Thyroid gland (tissue), 4 donors: ENCODE data around the gene MUC20. TPM values are rescaled to one million over a fixed set of nuclear protein-coding genes. Genes with fewer than 3 reads are reported as not detected.
"Not testable (repeated sequence)": the region's sequence is repeated elsewhere in the genome, so short reads cannot be mapped to it uniquely, and the experiment has no call there.

ENCODE experiments used
- DNase-seq, 2 donors: peaks; one replicate each; pipeline ENCODE4 v3.0.0-alpha.2; 2019
- H3K27ac ChIP-seq, 3 donors: fragments of 200-600 bp; sonication (generic); 1 replicate in 2 of 3; 2 replicates in 1 of 3; pipeline ENCODE4 v1.5.1; 2016 to 2019; ENCODE audit warnings: mild to moderate bottlenecking in 1 of 3, moderate library complexity in 1 of 3
- H3K27me3 ChIP-seq: fragments of 200-600 bp; sonication (generic); one replicate; pipeline ENCODE4 v1.5.1; 2019
- H3K36me3 ChIP-seq, 2 donors: fragments of 200-600 bp; sonication (generic); one replicate each; pipeline ENCODE4 v1.5.1; 2016 to 2019
- H3K4me1 ChIP-seq, 2 donors: fragments of 200-600 bp; sonication (generic); one replicate each; pipeline ENCODE4 v1.5.1; 2017 to 2019
- H3K4me3 ChIP-seq, 3 donors: fragments of 200-600 bp; sonication (generic); replicated peaks in 1 of 3; 1 replicate in 2 of 3; 2 replicates in 1 of 3; pipeline ENCODE4 v1.5.1; 2016; ENCODE audit warnings: mild to moderate bottlenecking in 1 of 3
- H3K9me3 ChIP-seq: fragments of 200-600 bp; sonication (generic); one replicate; pipeline ENCODE4 v1.5.1; 2017
- POLR2A ChIP-seq, 2 donors: fragments of 450-650 bp; IDR thresholded peaks; one replicate each; pipeline ENCODE4 v1.6.1; 2017; ENCODE audit warnings: antibody characterized with exemption in 2 of 2, mild to moderate bottlenecking in 2 of 2, moderate library complexity in 1 of 2
- WGBS, 2 donors: methylation state at CpG; one replicate each; pipeline ENCODE4 v1.1.5; 2017; 5-methylcytosine and 5-hydroxymethylcytosine counted together
- intact Hi-C: fragments of 100-400 bp; cut with DNase I; formaldehyde crosslinking; loops from one replicate; pipeline ENCODE4 v1.15.1; 2023
- total RNA-seq, 4 donors: library from RNA; depleted of rRNA; stranded (reverse); fragments of >200 nt; gene quantifications; one replicate each; pipeline ENCODE4 v1.2.3, GENCODE V29; 2016
- TF ChIP-seq, protein P1 (sequence below), 6 experiments: fragments of 200-600 bp in 3 of 6; fragments of 450-650 bp in 3 of 6; sonication (generic) in 3 of 6; IDR thresholded peaks; one replicate each; pipeline ENCODE4 v1.5.1; 2016 to 2019; ENCODE audit warnings: antibody characterized with exemption in 6 of 6, mild to moderate bottlenecking in 2 of 6, inconsistent platforms in 1 of 6, moderate library complexity in 1 of 6

MUC20 gene
- total RNA-seq, 4 donors from 2014 or later = 3.9 to 18.4 (median 13.9) TPM

DNA sequence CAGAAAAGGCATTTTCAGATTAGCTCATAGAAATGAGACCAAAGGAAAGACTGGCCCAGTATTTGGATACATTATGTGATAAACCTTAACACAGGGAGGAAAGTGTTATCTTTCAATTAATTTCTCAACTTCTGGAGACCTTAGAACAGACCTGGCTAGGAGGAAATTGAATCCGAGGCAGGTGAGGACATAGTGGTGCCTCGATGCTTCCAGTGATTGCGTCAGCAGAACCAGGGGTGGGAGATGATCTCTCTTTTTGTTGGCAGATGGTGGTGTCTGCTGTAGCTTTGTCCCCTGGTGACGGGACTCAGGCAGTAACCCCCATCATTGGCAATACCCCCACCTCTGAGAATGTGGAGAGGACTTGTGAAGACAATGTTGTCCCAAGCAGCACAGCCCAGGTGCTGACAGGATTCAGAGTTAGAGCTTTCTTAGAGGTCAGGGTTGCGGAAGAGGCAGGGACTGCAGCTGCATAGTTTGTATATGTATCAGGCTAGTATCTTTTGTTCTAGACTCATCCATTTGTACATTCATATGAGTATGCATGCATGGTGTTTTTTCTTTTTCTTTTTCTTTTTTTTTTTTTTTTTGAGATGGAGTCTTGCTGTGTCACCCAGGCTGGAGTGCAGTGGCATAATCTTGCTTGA, 27.9 kb upstream of the MUC20 start:
- Histone ChIP-seq H3K9me3 (no peaks in the 10 kb centered on the region), H3K4me3 (no peak overlapping the region), H3K27ac (no peak overlapping the region), H3K4me1 (peaks cover 0 to 8% of the 10 kb centered on the region in 2 donors), H3K27me3 (no peaks in the 10 kb centered on the region), H3K36me3 (peaks cover 5 to 25% of the 10 kb centered on the region in 2 donors)
- DNase-seq = no peak
- TF ChIP-seq, protein P1, sequence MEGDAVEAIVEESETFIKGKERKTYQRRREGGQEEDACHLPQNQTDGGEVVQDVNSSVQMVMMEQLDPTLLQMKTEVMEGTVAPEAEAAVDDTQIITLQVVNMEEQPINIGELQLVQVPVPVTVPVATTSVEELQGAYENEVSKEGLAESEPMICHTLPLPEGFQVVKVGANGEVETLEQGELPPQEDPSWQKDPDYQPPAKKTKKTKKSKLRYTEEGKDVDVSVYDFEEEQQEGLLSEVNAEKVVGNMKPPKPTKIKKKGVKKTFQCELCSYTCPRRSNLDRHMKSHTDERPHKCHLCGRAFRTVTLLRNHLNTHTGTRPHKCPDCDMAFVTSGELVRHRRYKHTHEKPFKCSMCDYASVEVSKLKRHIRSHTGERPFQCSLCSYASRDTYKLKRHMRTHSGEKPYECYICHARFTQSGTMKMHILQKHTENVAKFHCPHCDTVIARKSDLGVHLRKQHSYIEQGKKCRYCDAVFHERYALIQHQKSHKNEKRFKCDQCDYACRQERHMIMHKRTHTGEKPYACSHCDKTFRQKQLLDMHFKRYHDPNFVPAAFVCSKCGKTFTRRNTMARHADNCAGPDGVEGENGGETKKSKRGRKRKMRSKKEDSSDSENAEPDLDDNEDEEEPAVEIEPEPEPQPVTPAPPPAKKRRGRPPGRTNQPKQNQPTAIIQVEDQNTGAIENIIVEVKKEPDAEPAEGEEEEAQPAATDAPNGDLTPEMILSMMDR (IDR thresholded peaks at IDR 0.05) = no peak
- no peak for TF ChIP-seq POLR2A (IDR thresholded peaks at IDR 0.05)
- intact Hi-C loops = no loop called here
- WGBS, 2 donors = 93 to 96% methylated on average over 5 of the region's 5 CpGs

GRCh38 chr3:195693428-195694216, 27.2 kb upstream of the MUC20 start:
- Histone ChIP-seq H3K9me3 (no peaks in the 10 kb centered on the region), H3K4me1 (peaks cover 0 to 8% of the 10 kb centered on the region in 2 donors), H3K27me3 (no peaks in the 10 kb centered on the region), H3K4me3 (no peak overlapping the region), H3K27ac (no peak overlapping the region), H3K36me3 (peaks cover 5 to 25% of the 10 kb centered on the region in 2 donors)
- TF ChIP-seq, protein P1 (IDR thresholded peaks at IDR 0.05) = no peak
- TF ChIP-seq POLR2A (IDR thresholded peaks at IDR 0.05) = no peak
- WGBS, 2 donors = 89 to 94% methylated on average over 13 of the region's 13 CpGs
- intact Hi-C loops = no loop called here
- no peak for DNase-seq

DNA sequence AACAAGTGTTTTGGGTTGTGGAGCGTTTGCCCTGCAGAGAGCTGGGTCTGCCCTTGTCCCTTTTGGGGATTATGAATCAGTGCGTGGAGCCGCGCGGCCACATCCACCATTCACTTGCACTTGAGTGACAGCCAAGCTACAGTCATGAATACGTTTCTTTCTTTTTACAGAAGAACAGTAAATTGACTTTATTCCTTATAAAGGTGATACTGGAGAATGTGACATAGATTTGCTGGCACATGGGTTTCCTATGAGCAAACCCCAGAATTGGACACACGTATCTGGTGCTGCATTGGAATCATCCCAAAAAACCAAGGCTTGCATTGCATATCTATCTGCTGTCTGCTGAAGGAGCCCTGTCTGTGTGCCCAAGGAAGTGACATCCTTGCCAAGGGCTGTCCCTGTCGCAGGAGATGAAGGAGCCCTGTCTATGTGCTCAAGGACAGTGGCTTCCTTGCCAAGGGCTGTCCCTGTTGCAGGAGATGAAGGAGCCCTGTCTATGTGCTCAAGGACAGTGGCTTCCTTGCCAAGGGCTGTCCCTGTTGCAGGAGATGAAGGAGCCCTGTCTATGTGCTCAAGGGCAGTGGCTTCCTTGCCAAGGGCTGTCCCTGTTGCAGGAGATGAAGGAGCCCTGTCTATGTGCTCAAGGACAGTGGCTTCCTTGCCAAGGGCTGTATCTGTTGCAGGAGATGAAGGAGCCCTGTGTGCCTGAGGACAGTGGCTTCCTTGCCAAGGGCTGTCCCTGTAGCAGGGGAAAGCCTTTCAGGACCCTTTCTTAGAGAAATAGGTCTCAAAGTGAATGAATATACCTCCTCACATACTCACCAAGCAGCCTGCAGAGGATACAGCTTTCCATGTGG, 26.3 kb upstream of the MUC20 start:
- 86 to 92% methylated on average over 8 of the region's 8 CpGs for WGBS, 2 donors

DNA sequence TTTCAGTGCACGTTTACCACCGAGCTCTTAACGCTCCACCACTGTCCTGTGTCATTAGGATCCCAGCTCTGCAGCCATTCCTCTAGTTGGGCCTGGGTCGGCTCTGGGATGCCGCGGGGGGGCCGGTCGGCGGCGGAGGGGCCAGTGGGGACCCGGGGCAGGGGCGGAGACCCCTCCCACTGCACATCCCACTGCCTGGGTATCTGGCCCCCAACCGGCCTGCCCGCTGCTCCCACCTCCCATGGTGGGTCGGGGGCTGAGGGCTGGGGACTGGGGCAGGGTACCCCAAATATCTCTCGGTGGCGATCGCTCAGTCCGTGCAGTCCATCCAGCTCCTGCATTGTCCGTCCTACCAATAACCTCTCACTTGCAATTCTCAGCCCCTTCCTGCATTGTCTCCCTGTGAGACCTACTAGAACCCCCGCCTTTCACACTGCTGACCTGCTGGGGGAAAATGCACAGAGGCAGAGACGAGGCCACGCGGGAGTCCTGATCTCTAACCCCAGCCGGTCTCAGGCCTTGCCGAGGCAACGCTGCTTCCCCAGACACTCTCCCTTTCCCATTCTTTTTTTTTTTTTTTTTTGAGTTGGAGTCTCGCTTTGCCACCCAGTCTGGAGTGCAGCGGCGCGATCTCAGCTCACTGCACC, 24.0 kb upstream of the MUC20 start:
- intact Hi-C loops = no loop called here
- Histone ChIP-seq H3K9me3 (no peaks in the 10 kb centered on the region), H3K27ac (no peak overlapping the region), H3K4me3 (no peak overlapping the region), H3K27me3 (no peaks in the 10 kb centered on the region), H3K4me1 (no peaks in the 10 kb centered on the region), H3K36me3 (peaks cover 0 to 23% of the 10 kb centered on the region in 2 donors)
- WGBS, 2 donors = 91 to 92% methylated on average over 31 of the region's 31 CpGs
- no peak for DNase-seq
- TF ChIP-seq, protein P1 (IDR thresholded peaks at IDR 0.05) = no peak
- TF ChIP-seq POLR2A (IDR thresholded peaks at IDR 0.05) = no peak

More for the DNA sequence above, 26.3 kb upstream of the MUC20 start:
- H3K9me3 ChIP-seq, H3K4me1 ChIP-seq, DNase-seq, H3K4me3 ChIP-seq, intact Hi-C loops, H3K27me3 ChIP-seq, H3K27ac ChIP-seq: not testable (repeated sequence)
- peaks cover 4 to 26% of the 10 kb centered on the region in 2 donors for H3K36me3 ChIP-seq
